Esophagus (tissue), 2 donors: ENCODE measurements around the gene COX4I2. TPM values are rescaled to one million over a fixed set of nuclear protein-coding genes. Genes with fewer than 3 reads are reported as not detected.
"Not testable (repeated sequence)": the region's sequence is repeated elsewhere in the genome, so short reads cannot be mapped to it uniquely, and the experiment has no call there.

Experiments used
- H3K27ac ChIP-seq, 2 donors: one replicate each; pipeline ENCODE4 v1.5.1; 2013; ENCODE audit warnings: low read depth in 2 of 2, mild to moderate bottlenecking in 2 of 2, inconsistent platforms in 1 of 2, low read length in 1 of 2, moderate library complexity in 1 of 2
- H3K27me3 ChIP-seq, 2 donors: one replicate each; pipeline ENCODE4 v1.6.1; 2013; ENCODE audit warnings: low read length in 2 of 2, control low read depth in 1 of 2, mild to moderate bottlenecking in 1 of 2; ENCODE audit not compliant: insufficient read depth in 2 of 2, control insufficient read depth in 1 of 2
- H3K36me3 ChIP-seq, 2 donors: one replicate each; pipeline ENCODE4 v1.6.1; 2013; ENCODE audit warnings: low read length in 1 of 2; ENCODE audit not compliant: control insufficient read depth in 2 of 2, insufficient read depth in 2 of 2
- H3K4me1 ChIP-seq, 2 donors: one replicate each; pipeline ENCODE4 v1.6.1; 2013; ENCODE audit warnings: low read length in 1 of 2; ENCODE audit not compliant: control insufficient read depth in 2 of 2, insufficient read depth in 2 of 2
- H3K4me3 ChIP-seq, 2 donors: one replicate each; pipeline ENCODE4 v1.5.1; 2013; ENCODE audit warnings: low read length in 2 of 2, mild to moderate bottlenecking in 2 of 2, low read depth in 1 of 2, moderate library complexity in 1 of 2
- H3K9me3 ChIP-seq, 2 donors: one replicate each; pipeline ENCODE4 v1.6.1; 2013; ENCODE audit warnings: mild to moderate bottlenecking in 2 of 2, low read depth in 1 of 2, low read length in 1 of 2, moderate library complexity in 1 of 2; ENCODE audit not compliant: control insufficient read depth in 2 of 2, insufficient read depth in 1 of 2
- WGBS, 2 donors: extraction: QIAGEN DNeasy Blood & Tissue Kit; methylation state at CpG; one replicate each; pipeline ENCODE4 v1.1.7; 2013; 5-methylcytosine and 5-hydroxymethylcytosine counted together
- polyA plus RNA-seq, 2 donors: library from polyadenylated mRNA; stranded (reverse); fragments of 200-250 nt; gene quantifications; one replicate each; pipeline ENCODE4 v1.2.3, GENCODE V29; 2013
- donor health status: healthy with polysubstance abuse.
- donor health status: Bipolar disorder and iron deficiency.

COX4I2 gene
- polyA plus RNA-seq, 2 donors: 2.6 to 3.8 TPM

DNA sequence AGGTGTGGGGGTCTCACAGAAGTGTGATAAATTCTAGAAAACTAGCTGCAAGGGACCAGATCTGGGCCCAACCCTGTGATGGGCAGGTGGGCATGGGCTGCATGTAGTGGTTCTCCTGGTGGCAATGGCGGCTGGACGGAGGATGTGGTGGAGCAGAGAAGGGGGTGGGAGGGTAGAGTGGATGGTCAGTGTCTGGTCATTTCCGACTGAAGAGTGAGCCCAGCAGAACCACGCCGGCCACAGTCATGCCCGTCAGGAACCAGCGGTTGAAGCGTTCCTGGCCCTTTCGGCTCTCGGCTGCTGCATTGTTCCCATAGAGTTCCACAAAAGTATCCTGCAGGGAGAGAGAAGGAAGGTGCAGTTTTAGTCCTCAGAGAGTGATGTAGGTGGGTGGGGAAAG, 28.0 kb downstream of the COX4I2 start:
- H3K27me3 ChIP-seq: no peaks in the 10 kb centered on the region
- H3K36me3 ChIP-seq: peaks cover 0 to 17% of the 10 kb centered on the region in 2 donors
- 96% methylated on average over 10 of the region's 10 CpGs for WGBS, 2 donors
- H3K4me1 ChIP-seq: peaks cover 4 to 13% of the 10 kb centered on the region in 2 donors
- H3K27ac ChIP-seq: peak overlapping the region in 1 of 2 donors; percentile 1
- H3K9me3 ChIP-seq: no peaks in the 10 kb centered on the region
- no peak overlapping the region for H3K4me3 ChIP-seq

DNA sequence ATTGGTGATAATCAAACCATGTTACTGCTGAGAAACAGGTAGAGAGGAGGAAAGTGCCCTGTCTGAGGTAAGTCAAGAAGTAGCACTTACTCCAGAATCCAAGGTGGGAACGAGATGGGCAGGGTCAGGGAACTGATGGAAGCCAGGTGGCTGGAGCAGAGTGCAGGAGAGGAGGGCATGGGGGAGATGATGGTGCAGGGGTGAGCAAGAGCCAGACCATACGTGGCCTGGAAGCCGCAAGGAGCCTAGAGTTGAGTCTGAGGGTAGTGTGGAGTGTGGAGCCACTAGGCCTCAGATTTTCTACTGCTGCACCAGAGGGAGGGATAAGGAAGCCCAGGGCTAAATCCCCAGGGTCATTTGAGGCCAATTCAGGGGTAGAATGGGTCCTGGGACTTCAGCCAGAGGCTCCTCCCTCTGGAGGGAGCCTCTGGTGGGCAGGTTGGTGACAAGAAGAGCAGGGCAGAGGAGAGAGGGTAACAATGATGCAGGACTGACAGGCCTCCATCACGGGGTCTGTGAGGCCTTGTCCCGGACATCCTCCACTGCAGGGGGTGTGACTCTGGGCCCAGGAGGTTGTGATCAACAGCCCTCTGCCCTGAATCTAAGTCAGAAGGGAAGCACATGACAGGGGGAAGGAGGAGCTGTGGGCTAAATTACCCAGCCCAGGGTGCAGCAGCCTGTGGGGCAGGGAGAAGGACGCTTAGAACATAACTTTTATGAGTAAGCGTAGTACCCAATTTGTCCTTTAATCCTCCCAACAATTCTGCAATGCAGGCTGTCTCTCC, 28.7 kb downstream of the COX4I2 start:
- Histone ChIP-seq H3K4me3 (no peak overlapping the region), H3K36me3 (peaks cover 0 to 19% of the 10 kb centered on the region in 2 donors), H3K9me3 (no peaks in the 10 kb centered on the region), H3K4me1 (peaks cover 5 to 19% of the 10 kb centered on the region in 2 donors), H3K27ac (peak overlapping the region; percentile 1 to 34), H3K27me3 (no peaks in the 10 kb centered on the region)
- WGBS, 2 donors: 55 to 72% methylated on average over 7 of the region's 7 CpGs

DNA sequence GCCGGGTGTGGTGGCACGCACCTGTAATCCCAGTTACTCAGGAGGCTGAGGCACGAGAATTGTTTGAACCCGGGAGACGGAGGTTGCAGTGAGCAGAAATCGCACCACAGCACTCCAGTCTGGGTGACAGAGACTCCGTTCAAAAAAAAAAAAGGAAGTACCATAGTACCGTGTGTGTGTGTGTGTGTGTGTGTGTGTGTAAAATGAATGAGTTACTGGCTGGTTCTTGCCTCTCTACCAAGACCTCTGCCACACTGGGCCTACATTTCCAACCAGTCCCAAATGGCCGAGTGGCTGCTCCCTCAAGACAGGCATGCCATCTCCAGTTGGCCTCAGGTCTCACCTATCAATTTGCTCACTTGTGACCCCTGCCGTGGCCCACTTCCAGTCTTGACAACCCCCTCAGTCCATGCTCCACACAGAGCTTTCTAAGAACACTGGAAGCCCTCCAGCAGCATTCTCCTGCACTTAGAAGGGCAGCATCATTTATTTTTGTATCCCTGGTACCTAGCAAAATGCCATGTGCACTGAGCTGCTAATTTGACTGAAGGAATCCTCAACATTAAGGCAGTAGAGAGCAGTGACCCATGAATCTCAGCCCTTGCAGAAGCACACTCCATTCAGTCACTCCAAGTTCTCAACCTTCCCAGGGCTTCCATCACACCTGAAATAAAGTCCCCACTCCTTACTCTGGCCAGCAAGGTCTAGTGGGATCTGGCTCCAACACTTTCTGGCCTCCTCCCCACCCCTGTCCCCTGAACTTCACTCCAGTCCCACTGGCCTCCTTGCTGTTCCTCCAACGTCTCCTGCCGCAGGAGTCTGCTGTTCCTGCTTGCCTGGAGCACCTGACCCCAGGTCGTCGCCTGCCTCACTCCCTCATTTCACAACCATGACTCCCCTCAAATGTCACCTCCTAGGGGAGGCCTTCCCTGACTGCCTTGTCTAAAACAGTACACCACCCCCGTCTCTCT, 29.9 kb downstream of the COX4I2 start:
- H3K4me3 ChIP-seq: no peak overlapping the region
- no peaks in the 10 kb centered on the region for H3K9me3 ChIP-seq
- H3K36me3 ChIP-seq: peaks cover 0 to 23% of the 10 kb centered on the region in 2 donors
- 79 to 82% methylated on average over 15 of the region's 15 CpGs for WGBS, 2 donors
- no peak overlapping the region for H3K27ac ChIP-seq
- no peaks in the 10 kb centered on the region for H3K27me3 ChIP-seq
- peaks cover 5 to 13% of the 10 kb centered on the region in 2 donors for H3K4me1 ChIP-seq

DNA sequence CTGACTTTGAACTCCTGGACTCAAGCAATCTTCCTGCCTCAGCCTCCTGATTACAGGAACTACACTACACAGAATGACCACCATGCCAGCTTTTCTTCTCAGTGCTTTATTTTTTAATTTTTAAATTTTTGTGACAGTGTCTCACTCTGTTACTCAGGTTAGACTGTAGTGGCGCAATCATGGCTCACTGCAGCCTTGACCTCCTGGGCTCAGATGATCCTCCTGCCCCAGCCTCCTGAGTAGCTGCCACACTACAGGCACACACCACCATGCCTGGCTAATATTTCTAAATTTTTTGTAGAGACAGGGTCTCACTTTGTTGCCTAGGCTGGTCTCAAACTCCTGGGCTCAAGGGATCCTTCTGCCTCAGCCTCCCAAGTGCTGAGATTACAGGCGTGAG, 31.2 kb downstream of the COX4I2 start:
- H3K36me3 ChIP-seq: peaks cover 3 to 23% of the 10 kb centered on the region in 2 donors
- not testable (repeated sequence) for H3K27ac ChIP-seq, H3K4me3 ChIP-seq, H3K27me3 ChIP-seq, H3K9me3 ChIP-seq
- WGBS, 2 donors: 97 to 98% methylated on average over 2 of the region's 2 CpGs
- peaks cover 4 to 13% of the 10 kb centered on the region in 2 donors for H3K4me1 ChIP-seq

DNA sequence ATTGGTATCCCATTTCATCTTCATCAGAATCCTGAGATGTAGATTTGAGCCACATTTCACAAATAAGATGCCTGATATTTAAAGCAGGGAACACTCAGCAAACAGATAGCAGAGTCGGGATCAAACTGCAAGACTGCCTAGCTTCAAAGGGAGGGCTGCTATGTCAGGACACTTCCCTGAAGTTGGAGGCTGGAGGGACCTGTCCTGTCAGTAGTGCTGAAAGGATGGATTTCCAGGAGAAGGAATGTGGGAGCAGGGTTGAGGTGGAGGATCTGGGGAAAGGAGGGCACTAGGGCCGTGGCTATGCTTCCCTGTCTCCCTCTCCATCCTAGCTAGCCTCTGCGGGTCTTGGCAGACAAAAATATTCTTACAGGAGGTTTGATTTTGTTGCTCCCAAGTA, 32.2 kb downstream of the COX4I2 start:
- Histone ChIP-seq H3K4me3 (no peak overlapping the region), H3K9me3 (no peaks in the 10 kb centered on the region), H3K4me1 (peaks cover 2 to 11% of the 10 kb centered on the region in 2 donors), H3K27ac (peak overlapping the region; percentile 62 to 74), H3K27me3 (no peaks in the 10 kb centered on the region), H3K36me3 (peaks cover 3 to 20% of the 10 kb centered on the region in 2 donors)
- 55 to 58% methylated on average over 3 of the region's 3 CpGs for WGBS, 2 donors

DNA sequence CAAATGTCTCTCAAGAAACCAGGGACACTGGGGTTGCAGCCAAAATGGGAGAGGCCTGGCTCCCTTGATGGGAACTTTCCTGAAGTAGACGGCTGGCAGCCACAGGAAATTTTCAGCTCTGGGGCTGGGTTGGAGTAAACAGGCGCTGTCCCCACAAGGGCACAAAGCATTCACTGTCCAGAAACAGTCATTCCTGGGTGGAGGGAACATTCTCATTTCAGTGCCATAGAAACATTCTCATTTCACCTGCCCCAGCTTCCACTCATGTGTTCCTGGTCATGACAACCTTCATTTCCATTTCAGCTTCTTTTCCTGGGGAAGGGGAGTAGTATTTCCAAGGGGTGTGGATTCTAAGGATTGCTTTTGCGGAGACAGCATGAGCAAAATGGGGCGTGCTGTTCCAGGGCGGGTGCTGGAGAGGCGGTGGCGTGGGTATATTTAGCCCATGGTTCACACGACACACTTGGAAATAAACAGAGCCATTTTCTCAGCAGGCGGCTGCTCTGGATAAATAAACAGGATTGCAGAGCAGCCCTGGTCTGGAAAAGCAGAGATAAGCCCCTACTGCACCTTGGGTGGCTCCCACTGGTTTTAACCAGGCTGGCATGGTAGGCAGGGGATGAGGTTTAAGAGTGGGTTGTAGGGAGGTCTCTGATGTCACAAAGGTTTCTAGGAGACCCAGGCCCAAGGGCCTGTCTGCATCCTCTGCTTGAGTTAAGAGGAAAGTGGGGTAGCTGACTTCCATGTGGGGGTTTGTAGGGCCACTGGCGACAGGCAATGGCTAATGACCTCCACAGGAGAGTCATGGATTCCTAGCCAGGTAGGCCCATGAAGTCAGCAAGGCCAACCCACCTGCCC, 32.9 kb downstream of the COX4I2 start:
- Histone ChIP-seq H3K27ac (peak overlapping the region; percentile 74 to 84), H3K4me1 (peaks cover 2 to 12% of the 10 kb centered on the region in 2 donors), H3K27me3 (no peaks in the 10 kb centered on the region), H3K9me3 (no peaks in the 10 kb centered on the region), H3K36me3 (peaks cover 3 to 14% of the 10 kb centered on the region in 2 donors), H3K4me3 (no peak overlapping the region)
- 59 to 61% methylated on average over 10 of the region's 10 CpGs for WGBS, 2 donors

DNA sequence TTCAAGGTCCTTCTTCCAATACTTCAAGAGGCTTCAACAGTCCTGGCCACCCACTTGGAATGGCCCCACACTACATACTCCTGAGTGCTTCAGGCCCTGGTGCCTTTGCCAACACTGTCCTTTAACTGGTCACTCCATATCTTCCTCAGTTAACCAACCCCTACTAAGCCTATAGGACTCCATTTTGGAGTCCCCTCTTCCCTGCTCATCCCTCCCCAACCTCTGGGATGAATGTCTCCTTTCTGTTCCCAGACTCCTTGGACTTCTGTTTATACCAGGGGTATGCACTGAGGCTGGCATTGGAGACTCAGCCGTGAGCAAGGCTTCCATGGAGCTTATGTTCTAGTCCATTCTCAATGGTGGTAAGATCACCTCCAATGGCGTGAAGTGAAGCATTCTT, 33.6 kb downstream of the COX4I2 start:
- Histone ChIP-seq H3K27me3 (no peaks in the 10 kb centered on the region), H3K9me3 (no peaks in the 10 kb centered on the region), H3K4me3 (no peak overlapping the region), H3K4me1 (peaks cover 2 to 13% of the 10 kb centered on the region in 2 donors), H3K27ac (peak overlapping the region; percentile 74 to 84), H3K36me3 (peaks cover 3 to 8% of the 10 kb centered on the region in 2 donors)
- WGBS, 2 donors: 97% methylated on average over 2 of the region's 2 CpGs

DNA sequence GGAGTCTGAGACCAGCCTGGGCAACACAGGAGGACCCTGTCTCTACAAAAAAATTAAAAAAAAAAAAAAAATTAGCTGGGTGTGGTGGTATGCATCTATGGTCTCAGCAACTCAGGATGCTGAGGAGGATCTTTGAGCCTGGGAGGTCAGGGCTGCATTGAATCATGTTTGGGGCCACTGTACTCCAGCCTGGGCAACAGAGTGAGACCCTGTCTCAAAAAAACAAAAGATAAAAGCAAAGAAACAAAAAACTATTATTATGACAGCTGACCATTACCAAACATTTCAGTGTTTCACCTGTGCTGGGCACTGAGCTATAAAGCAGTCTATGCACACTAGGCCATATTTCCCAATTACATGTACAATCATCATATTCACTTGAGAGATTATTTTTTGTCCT, 35.7 kb downstream of the COX4I2 start:
- Histone ChIP-seq H3K9me3 (no peaks in the 10 kb centered on the region), H3K27me3 (no peaks in the 10 kb centered on the region), H3K27ac (no peak overlapping the region), H3K4me1 (peaks cover 5 to 17% of the 10 kb centered on the region in 2 donors), H3K4me3 (no peak overlapping the region), H3K36me3 (peaks cover 3 to 10% of the 10 kb centered on the region in 2 donors)

DNA sequence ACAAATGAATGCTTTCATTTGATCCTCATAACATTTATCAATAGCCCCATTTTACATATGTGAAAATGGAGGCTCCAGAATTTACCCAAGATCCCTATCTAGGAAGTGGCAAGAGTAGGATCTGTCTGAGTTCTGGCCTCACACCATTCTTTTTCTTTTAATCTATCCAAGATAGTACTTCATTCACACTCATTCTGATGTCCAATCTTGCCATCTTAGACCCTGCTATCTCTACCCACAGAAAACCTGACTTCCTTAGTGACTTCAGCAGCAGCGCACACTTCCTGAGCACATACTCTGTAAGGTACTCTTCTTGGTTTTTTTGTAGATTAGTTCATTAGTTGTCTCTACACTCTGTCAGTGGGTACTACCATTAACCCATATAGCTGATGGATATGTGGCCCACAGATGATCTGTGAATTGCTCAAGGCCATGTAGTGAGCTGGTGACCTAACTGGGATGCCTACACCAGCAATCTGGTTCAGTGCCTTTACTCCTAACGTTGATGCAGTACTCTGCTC, 36.3 kb downstream of the COX4I2 start:
- peak overlapping the region; percentile 71 to 74 for H3K27ac ChIP-seq
- H3K4me3 ChIP-seq: no peak overlapping the region
- 52 to 53% methylated on average over 2 of the region's 2 CpGs for WGBS, 2 donors
- no peaks in the 10 kb centered on the region for H3K27me3 ChIP-seq
- H3K36me3 ChIP-seq: peaks cover 3 to 10% of the 10 kb centered on the region in 2 donors
- H3K9me3 ChIP-seq: no peaks in the 10 kb centered on the region
- H3K4me1 ChIP-seq: peaks cover 7 to 21% of the 10 kb centered on the region in 2 donors
